ENCODE results near the gene RSPO4. TPM values are rescaled to one million over a fixed set of nuclear protein-coding genes. Genes with fewer than 3 reads are reported as not detected.

Gene RSPO4
- polyA plus RNA-seq, 1 donor (not counting 4 experiments of a cell fraction or from before 2014, with no cell fraction given): not detected

- H3K4me3 ChIP-seq (ENCODE audit: control insufficient read depth in 2 of 3, extremely low read depth in 1 of 3, insufficient read depth in 2 of 3, low read depth in 1 of 3, low read length in 3 of 3): no peak overlapping the region
- DNase-seq (ENCODE audit: low read depth, low spot score): no peak
- H3K4me1 ChIP-seq (ENCODE audit: control insufficient read depth, extremely low read depth, insufficient read depth, low read length): no peaks in the 10 kb centered on the region
- H3K27ac ChIP-seq (ENCODE audit: control insufficient read depth, insufficient read depth, low read length): no peak overlapping the region
- H3K79me2 ChIP-seq (ENCODE audit: control insufficient read depth, insufficient read depth, low read length): no peaks in the 10 kb centered on the region
- dilution Hi-C loops (cut with MboI; ENCODE audit: extremely low pct_ligation_motif_present, low sequenced_read_pairs): no loop called here
- no peak overlapping the region for H3K9ac ChIP-seq (ENCODE audit: control insufficient read depth, extremely low read depth, insufficient read depth, low read length)
- no peaks in the 10 kb centered on the region for H3K9me3 ChIP-seq (ENCODE audit: control insufficient read depth, low read depth, low read length)
- peaks cover 3% of the 10 kb centered on the region for H3K27me3 ChIP-seq (ENCODE audit: control insufficient read depth, extremely low read depth, insufficient read depth, low read length)
- no peaks in the 10 kb centered on the region for H4K20me1 ChIP-seq (ENCODE audit: control insufficient read depth, extremely low read depth, insufficient read depth, low read length)
- no peak for FAIRE-seq
- H3K4me2 ChIP-seq (ENCODE audit: control insufficient read depth, extremely low read depth, insufficient read depth, low read depth, low read length): no peak overlapping the region
- TF ChIP-seq CTCF (optimal IDR thresholded peaks at IDR 0.05 in 1 of 3, IDR thresholded peaks at IDR 0.05 in 1 of 3, conservative IDR thresholded peaks at IDR 0.05 in 1 of 3; ENCODE audit: extremely low read depth in 1 of 3, insufficient read depth in 2 of 3, low read length in 3 of 3): no peak
- no peak for TF ChIP-seq EZH2 (IDR thresholded peaks at IDR 0.05; ENCODE audit: low read length)
- no peaks in the 10 kb centered on the region for H3K9me1 ChIP-seq (ENCODE audit: control insufficient read depth, extremely low read depth, insufficient read depth, low read length)
- no peaks in the 10 kb centered on the region for H3K36me3 ChIP-seq (ENCODE audit: control insufficient read depth in 2 of 2, extremely low read depth in 1 of 2, insufficient read depth in 2 of 2, low read length in 2 of 2)
- no peak overlapping the region for H2AFZ ChIP-seq (ENCODE audit: control insufficient read depth, low read length)
These were observed 13.1 kb upstream of the RSPO4 start for GRCh38 chr20:1015181-1015580.

GRCh38 chr20:1014471-1014870 lies 12.4 kb upstream of the RSPO4 start:
- dilution Hi-C loops (cut with MboI; ENCODE audit: extremely low pct_ligation_motif_present, low sequenced_read_pairs): no loop called here
- H3K27ac ChIP-seq (ENCODE audit: control insufficient read depth, insufficient read depth, low read length): no peak overlapping the region
- no peak overlapping the region for H3K4me3 ChIP-seq (ENCODE audit: control insufficient read depth in 2 of 3, extremely low read depth in 1 of 3, insufficient read depth in 2 of 3, low read depth in 1 of 3, low read length in 3 of 3)
- no peaks in the 10 kb centered on the region for H3K79me2 ChIP-seq (ENCODE audit: control insufficient read depth, insufficient read depth, low read length)
- H3K27me3 ChIP-seq (ENCODE audit: control insufficient read depth, extremely low read depth, insufficient read depth, low read length): peaks cover 3% of the 10 kb centered on the region
- no peaks in the 10 kb centered on the region for H3K9me1 ChIP-seq (ENCODE audit: control insufficient read depth, extremely low read depth, insufficient read depth, low read length)
- H3K9me3 ChIP-seq (ENCODE audit: control insufficient read depth, low read depth, low read length): no peaks in the 10 kb centered on the region
- DNase-seq (ENCODE audit: low read depth, low spot score) (no peak), FAIRE-seq (no peak)
- H3K4me2 ChIP-seq (ENCODE audit: control insufficient read depth, extremely low read depth, insufficient read depth, low read depth, low read length): no peak overlapping the region
- TF ChIP-seq CTCF (optimal IDR thresholded peaks at IDR 0.05 in 1 of 3, IDR thresholded peaks at IDR 0.05 in 1 of 3, conservative IDR thresholded peaks at IDR 0.05 in 1 of 3; ENCODE audit: extremely low read depth in 1 of 3, insufficient read depth in 2 of 3, low read length in 3 of 3): no peak
- TF ChIP-seq EZH2 (IDR thresholded peaks at IDR 0.05; ENCODE audit: low read length): no peak
- no peaks in the 10 kb centered on the region for H3K36me3 ChIP-seq (ENCODE audit: control insufficient read depth in 2 of 2, extremely low read depth in 1 of 2, insufficient read depth in 2 of 2, low read length in 2 of 2)
- no peaks in the 10 kb centered on the region for H3K4me1 ChIP-seq (ENCODE audit: control insufficient read depth, extremely low read depth, insufficient read depth, low read length)
- no peak overlapping the region for H2AFZ ChIP-seq (ENCODE audit: control insufficient read depth, low read length)
- no peak overlapping the region for H3K9ac ChIP-seq (ENCODE audit: control insufficient read depth, extremely low read depth, insufficient read depth, low read length)
- H4K20me1 ChIP-seq (ENCODE audit: control insufficient read depth, extremely low read depth, insufficient read depth, low read length): no peaks in the 10 kb centered on the region

All from keratinocyte (primary cell).